NT2/D1 (cell line): ENCODE measurements around the gene QSER1.
"Not testable (repeated sequence)": the region's sequence is repeated elsewhere in the genome, so short reads cannot be mapped to it uniquely, and the experiment has no call there.

Source experiments
- SUZ12 ChIP-seq: IDR thresholded peaks from 2 replicates; pipeline ENCODE4 v1.6.1; 2011; ENCODE audit not compliant: insufficient read length, insufficient read depth; ENCODE audit errors: extremely low read depth
- YY1 ChIP-seq: IDR thresholded peaks from 2 replicates; pipeline ENCODE4 v1.6.1; 2011; ENCODE audit not compliant: insufficient read length, insufficient read depth
- ZNF274 ChIP-seq: IDR thresholded peaks from 2 replicates; pipeline ENCODE4 v1.6.1; 2011; ENCODE audit warnings: mild to moderate bottlenecking, low read depth, low read length

DNA sequence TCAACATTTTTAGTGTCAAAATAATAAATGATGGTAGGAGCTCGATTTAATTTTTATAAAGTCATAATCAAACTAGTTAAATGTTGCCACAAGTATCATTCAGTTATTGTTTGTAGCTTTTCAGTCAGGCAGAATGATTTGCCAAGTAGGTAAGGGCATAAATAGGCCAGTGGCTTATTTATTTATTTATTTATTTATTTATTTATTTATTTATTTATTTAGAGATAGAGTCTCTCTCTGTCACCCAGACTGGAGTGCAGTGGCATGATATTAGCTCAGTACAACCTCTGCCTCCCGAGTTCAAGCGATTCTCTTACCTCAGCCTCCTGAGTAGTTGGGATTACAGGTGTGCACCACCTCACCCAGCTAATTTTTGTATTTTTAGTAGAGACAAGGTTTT is 79.6 kb downstream of the QSER1 start:
- not testable (repeated sequence) for TF ChIP-seq SUZ12, YY1, ZNF274
